OCI-LY7 (cell line): ENCODE results near the gene HIPK3. TPM values are rescaled to one million over a fixed set of nuclear protein-coding genes. Genes with fewer than 3 reads are reported as not detected.

ENCODE experiments used
- BruUV-seq: library from RNA; stranded (reverse); fragments of 400-500 nt; replicated peaks from 2 replicates; lab custom pipeline; 2021; lab: Mats Ljungman, UMichigan
- CTCF ChIA-PET: fragments of 300-600 bp; sonication (Branson Sonifier 250); formaldehyde crosslinking; loops from one replicate; lab custom pipeline; 2022; ENCODE audit warnings: antibody characterized with exemption; ENCODE audit not compliant: unreplicated experiment; lab: Charles Lee
- POLR2A ChIA-PET: fragments of 300-600 bp; sonication (Branson Sonifier 250); formaldehyde crosslinking; loops from one replicate; lab custom pipeline; 2022; ENCODE audit warnings: antibody characterized with exemption; lab: Charles Lee
- DNase-seq: peaks from one replicate; pipeline ENCODE4 v3.0.0-alpha.2; 2015; ENCODE audit warnings: low spot score
- H2AFZ ChIP-seq: fragments of 200-600 bp; sonication (generic), shearing (Covaris generic); 2 replicates; pipeline ENCODE4 v1.6.1; 2014; ENCODE audit warnings: mild to moderate bottlenecking, antibody characterized with exemption, low read length, moderate library complexity
- H3K27ac ChIP-seq: fragments of 200-600 bp; sonication (generic); 2 replicates; pipeline ENCODE4 v1.5.1; 2014; ENCODE audit warnings: mixed run types, low read depth, mild to moderate bottlenecking, moderate library complexity, low read length, inconsistent platforms; ENCODE audit not compliant: poor library complexity, severe bottlenecking
- H3K36me3 ChIP-seq: fragments of 200-600 bp; sonication (generic); 2 replicates; pipeline ENCODE4 v1.6.1; 2014; ENCODE audit warnings: mild to moderate bottlenecking, antibody characterized with exemption, low read length, moderate library complexity, mixed read lengths; ENCODE audit not compliant: insufficient read depth
- H3K4me1 ChIP-seq: fragments of 200-600 bp; sonication (generic); 2 replicates; pipeline ENCODE4 v1.5.1; 2014; ENCODE audit warnings: mild to moderate bottlenecking, low read length; ENCODE audit not compliant: insufficient read depth, poor library complexity, severe bottlenecking
- H3K4me2 ChIP-seq: fragments of 200-600 bp; sonication (generic); 2 replicates; pipeline ENCODE4 v1.6.1; 2014; ENCODE audit warnings: mild to moderate bottlenecking, low read length
- H3K4me3 ChIP-seq: fragments of 200-600 bp; sonication (generic); 2 replicates; pipeline ENCODE4 v1.5.1; 2014; ENCODE audit warnings: mild to moderate bottlenecking, low read depth, low read length; ENCODE audit not compliant: poor library complexity, severe bottlenecking
- H3K79me2 ChIP-seq: fragments of 200-600 bp; sonication (generic); 2 replicates; pipeline ENCODE4 v1.6.1; 2016; ENCODE audit warnings: low read depth, mild to moderate bottlenecking, low read length, moderate library complexity, mixed read lengths; ENCODE audit not compliant: insufficient read depth
- H3K9me2 ChIP-seq: fragments of 200-600 bp; sonication (generic); 2 replicates; pipeline ENCODE4 v1.6.1; 2016; ENCODE audit warnings: mild to moderate bottlenecking, low read length, mixed read lengths; ENCODE audit not compliant: insufficient read depth
- H3K9me3 ChIP-seq: fragments of 200-600 bp; sonication (generic); 2 replicates; pipeline ENCODE4 v1.6.1; 2014; ENCODE audit warnings: mild to moderate bottlenecking, mixed run types, low read length, mixed read lengths
- H4K20me1 ChIP-seq: fragments of 200-600 bp; sonication (generic); 2 replicates; pipeline ENCODE4 v1.6.1; 2014; ENCODE audit warnings: mild to moderate bottlenecking, antibody characterized with exemption, low read length, moderate library complexity, mixed read lengths; ENCODE audit not compliant: insufficient read depth
- EZH2phosphoT487 ChIP-seq: fragments of 200-600 bp; sonication (generic); IDR thresholded peaks from 2 replicates; pipeline ENCODE4 v1.6.1; 2018; ENCODE audit warnings: low read depth, borderline replicate concordance, mild to moderate bottlenecking, mixed run types, antibody characterized with exemption, low read length, moderate library complexity, mixed read lengths
- intact Hi-C: fragments of 100-400 bp; cut with micrococcal nuclease; formaldehyde crosslinking; loops from one replicate; pipeline ENCODE4 v1.10.0; 2022; ENCODE audit not compliant: unreplicated experiment
- total RNA-seq, 2 experiments: library from RNA; depleted of rRNA in 1 of 2; stranded (reverse); fragments of >200 nt in 1 of 2; shearing (Covaris generic) in 1 of 2; gene quantifications; 2 replicates each; pipeline ENCODE4 v1.2.3, GENCODE V29; 2014 to 2022
- TF ChIP-seq, protein P1 (sequence below): fragments of 200-600 bp; sonication (generic); conservative IDR thresholded peaks from 2 replicates; pipeline ENCODE4 v1.5.1; 2014; ENCODE audit warnings: mild to moderate bottlenecking, antibody characterized with exemption, low read length, moderate library complexity, mixed read lengths

HIPK3 gene
- total RNA-seq, 2 experiments from 2014 or later, result 19.0 to 28.4 TPM

DNA sequence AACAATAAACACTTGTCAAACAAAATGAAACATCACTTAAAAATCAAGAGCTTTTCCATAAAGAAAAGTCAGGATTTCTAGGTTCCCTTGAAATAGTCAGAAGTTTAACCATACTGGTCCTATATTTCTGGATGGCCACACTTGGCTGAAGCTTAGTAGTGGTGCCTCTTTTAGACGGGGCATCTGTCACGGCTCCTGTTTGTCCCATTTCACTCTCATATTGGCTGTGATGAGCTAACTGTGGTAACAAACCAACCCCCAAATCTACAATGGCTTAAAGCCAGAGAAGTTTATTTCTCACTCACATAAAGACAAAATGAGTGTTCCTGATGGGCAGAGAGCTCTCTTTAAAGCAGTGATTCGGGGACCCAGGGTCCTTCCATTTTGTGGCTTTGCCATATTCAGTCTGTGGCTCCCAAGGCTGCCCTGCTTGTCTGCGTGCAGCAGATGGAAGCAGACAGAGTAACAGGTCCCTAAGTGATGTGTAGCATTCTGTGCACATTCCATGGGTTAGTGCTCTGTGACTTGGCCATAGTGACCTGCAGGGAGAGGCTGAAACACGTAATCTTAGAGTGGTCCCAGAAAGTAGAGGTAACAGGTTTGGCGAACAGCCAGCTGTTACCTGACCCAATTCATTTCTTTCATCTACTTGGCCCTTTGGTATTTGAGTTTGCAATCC, 137.4 kb downstream of the HIPK3 start:
- intact Hi-C loops, result no loop called here
- peaks cover 84% of the 10 kb centered on the region for H3K4me1 ChIP-seq
- no peaks in the 10 kb centered on the region for H4K20me1 ChIP-seq
- TF ChIP-seq EZH2phosphoT487, result no peak
- TF ChIP-seq, protein P1, sequence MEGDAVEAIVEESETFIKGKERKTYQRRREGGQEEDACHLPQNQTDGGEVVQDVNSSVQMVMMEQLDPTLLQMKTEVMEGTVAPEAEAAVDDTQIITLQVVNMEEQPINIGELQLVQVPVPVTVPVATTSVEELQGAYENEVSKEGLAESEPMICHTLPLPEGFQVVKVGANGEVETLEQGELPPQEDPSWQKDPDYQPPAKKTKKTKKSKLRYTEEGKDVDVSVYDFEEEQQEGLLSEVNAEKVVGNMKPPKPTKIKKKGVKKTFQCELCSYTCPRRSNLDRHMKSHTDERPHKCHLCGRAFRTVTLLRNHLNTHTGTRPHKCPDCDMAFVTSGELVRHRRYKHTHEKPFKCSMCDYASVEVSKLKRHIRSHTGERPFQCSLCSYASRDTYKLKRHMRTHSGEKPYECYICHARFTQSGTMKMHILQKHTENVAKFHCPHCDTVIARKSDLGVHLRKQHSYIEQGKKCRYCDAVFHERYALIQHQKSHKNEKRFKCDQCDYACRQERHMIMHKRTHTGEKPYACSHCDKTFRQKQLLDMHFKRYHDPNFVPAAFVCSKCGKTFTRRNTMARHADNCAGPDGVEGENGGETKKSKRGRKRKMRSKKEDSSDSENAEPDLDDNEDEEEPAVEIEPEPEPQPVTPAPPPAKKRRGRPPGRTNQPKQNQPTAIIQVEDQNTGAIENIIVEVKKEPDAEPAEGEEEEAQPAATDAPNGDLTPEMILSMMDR, result no peak
- no peak overlapping the region for H2AFZ ChIP-seq
- peaks cover 94% of the 10 kb centered on the region for H3K79me2 ChIP-seq
- peaks cover 52% of the 10 kb centered on the region for H3K36me3 ChIP-seq
- H3K27ac ChIP-seq, result peak overlapping the region; percentile 16
- no peak overlapping the region for H3K4me3 ChIP-seq
- DNase-seq, result no peak
- CTCF ChIA-PET, result no interaction called here
- peak overlapping the region; percentile 25; the same call in 1 of the 2 replicates for H3K4me2 ChIP-seq
- POLR2A ChIA-PET, result interaction anchor here (0.6 to 2.1 kb wide), 7 partner anchors 9 to 348 kb away, joined by 3 to 9 read pairs (median 3); no protein-coding TSS in a partner anchor
- no TSS peak for BruUV-seq
- H3K9me3 ChIP-seq, result no peaks in the 10 kb centered on the region
- H3K9me2 ChIP-seq, result no peaks in the 10 kb centered on the region

DNA sequence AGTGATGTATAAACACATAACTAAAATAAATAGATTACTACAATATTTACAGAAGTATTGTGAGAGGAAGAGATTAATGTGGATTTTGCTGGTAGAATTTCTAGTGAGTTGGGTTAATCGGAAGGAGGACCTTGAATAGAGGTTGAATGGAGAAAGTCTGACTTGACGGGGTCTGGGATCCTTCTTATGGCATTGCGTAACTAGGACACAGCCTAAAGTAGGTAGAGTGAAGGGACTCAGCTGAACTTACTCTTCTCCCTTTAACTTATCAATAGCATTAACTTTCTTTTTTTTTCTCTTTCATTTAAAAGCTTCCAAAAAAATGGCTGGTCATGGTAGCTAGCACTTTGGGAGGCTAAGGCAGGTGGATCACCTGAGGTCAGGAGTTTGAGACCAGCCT, 139.2 kb downstream of the HIPK3 start:
- Histone ChIP-seq H3K9me2 (no peaks in the 10 kb centered on the region), H3K4me3 (no peak overlapping the region), H3K27ac (no peak overlapping the region), H3K36me3 (peaks cover 48% of the 10 kb centered on the region), H3K4me2 (no peak overlapping the region), H3K4me1 (peaks cover 81% of the 10 kb centered on the region), H3K79me2 (peaks cover 92% of the 10 kb centered on the region), H2AFZ (no peak overlapping the region), H3K9me3 (no peaks in the 10 kb centered on the region), H4K20me1 (no peaks in the 10 kb centered on the region)
- intact Hi-C loops, result no loop called here
- BruUV-seq, result no TSS peak
- ChIA-PET POLR2A (interaction anchor here (0.9 to 1.0 kb wide), 2 partner anchors 10 to 62 kb away, joined by 3 to 6 read pairs; no protein-coding TSS in a partner anchor), CTCF (no interaction called here)
- DNase-seq, result no peak
- TF ChIP-seq, protein P1, result no peak
- no peak for TF ChIP-seq EZH2phosphoT487

DNA sequence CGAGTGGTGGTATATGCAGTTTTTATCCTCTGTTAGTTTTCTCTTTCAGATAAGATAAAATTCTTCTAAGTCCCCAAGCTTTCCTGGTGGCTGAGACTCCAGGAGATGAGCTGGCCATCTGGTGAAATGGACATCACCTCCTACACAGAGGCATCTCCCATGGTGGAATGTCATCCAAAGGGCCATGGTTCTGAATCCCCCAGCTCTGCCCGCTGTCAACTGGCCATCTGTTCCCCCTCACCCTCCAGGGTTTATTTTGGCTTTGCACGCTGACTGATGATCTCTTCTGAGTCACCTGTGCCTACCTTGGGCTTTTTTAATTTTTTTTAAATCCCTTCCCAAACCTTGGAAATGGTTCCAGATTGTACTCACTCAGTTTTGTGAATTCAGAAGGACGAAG, 142.2 kb downstream of the HIPK3 start:
- ChIA-PET POLR2A (interaction anchor here (0.7 to 3.1 kb wide), 2 partner anchors 10 to 108 kb away, joined by 3 to 21 read pairs; no protein-coding TSS in a partner anchor), CTCF (interaction anchor here (1.3 kb wide), 1 partner anchor 9 kb away, joined by 4 read pairs; no protein-coding TSS in a partner anchor)
- H3K9me3 ChIP-seq, result no peaks in the 10 kb centered on the region
- peaks cover 84% of the 10 kb centered on the region for H3K4me1 ChIP-seq
- H3K27ac ChIP-seq, result peak overlapping the region; percentile 36
- no peak for DNase-seq
- no peaks in the 10 kb centered on the region for H4K20me1 ChIP-seq
- H3K79me2 ChIP-seq, result peaks cover 92% of the 10 kb centered on the region
- H3K36me3 ChIP-seq, result peaks cover 27% of the 10 kb centered on the region
- TF ChIP-seq, protein P1, result no peak
- TF ChIP-seq EZH2phosphoT487, result no peak
- H3K4me2 ChIP-seq, result no peak overlapping the region
- H3K4me3 ChIP-seq, result no peak overlapping the region
- intact Hi-C loops, result no loop called here
- H3K9me2 ChIP-seq, result no peaks in the 10 kb centered on the region
- BruUV-seq, result no TSS peak
- H2AFZ ChIP-seq, result no peak overlapping the region
